SU-DHL-6 (cell line): Measurements from ENCODE around the gene NASP.
"Not testable (repeated sequence)": the region's sequence is repeated elsewhere in the genome, so short reads cannot be mapped to it uniquely, and the experiment has no call there.

ENCODE experiments used
- CTCF ChIP-seq: fragments of 200-600 bp; sonication (generic); IDR thresholded peaks from one replicate; pipeline ENCODE4 v1.5.1; 2017; ENCODE audit warnings: antibody characterized with exemption, mild to moderate bottlenecking, low read length, moderate library complexity; ENCODE audit not compliant: insufficient read depth, poor library complexity, severe bottlenecking
- EZH2phosphoT487 ChIP-seq: fragments of 200-600 bp; sonication (generic), shearing (Covaris generic); conservative IDR thresholded peaks from 2 replicates; pipeline ENCODE4 v1.6.1; 2018; ENCODE audit warnings: mild to moderate bottlenecking, antibody characterized with exemption, low read length, moderate library complexity, mixed read lengths

- not testable (repeated sequence) for TF ChIP-seq CTCF, EZH2phosphoT487
These were observed 12.9 kb downstream of the NASP start for GRCh38 chr1:45596765-45597164.
